GM12873 (cell line): ENCODE measurements around the gene DPY19L1.

Source experiments
- TF ChIP-seq, protein P1 (sequence below): IDR thresholded peaks from 2 replicates; pipeline ENCODE4 v1.5.1; 2012; ENCODE audit warnings: low read depth, mild to moderate bottlenecking, moderate library complexity, low read length, control low read depth; ENCODE audit not compliant: insufficient read depth; ENCODE audit errors: missing control alignments

DPY19L1 gene

DNA sequence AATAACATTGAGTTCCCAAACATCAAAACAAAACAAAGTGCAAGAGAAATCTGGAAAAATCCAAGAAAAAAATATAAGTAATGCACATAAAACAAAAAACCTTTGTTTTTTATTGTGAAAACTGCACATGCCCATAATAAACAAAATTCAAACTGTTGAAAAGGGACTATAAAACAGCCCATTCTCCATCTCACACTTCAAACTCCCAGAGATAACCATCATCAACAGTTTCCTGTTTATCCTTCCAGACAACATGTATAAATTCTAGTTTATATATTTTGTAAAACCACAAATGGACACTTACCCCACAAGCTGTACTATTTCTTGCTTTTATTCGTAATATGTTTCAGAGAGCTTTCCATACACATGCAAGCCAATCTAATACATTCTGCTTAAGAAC lies 79.3 kb downstream of the DPY19L1 start:
- TF ChIP-seq, protein P1, sequence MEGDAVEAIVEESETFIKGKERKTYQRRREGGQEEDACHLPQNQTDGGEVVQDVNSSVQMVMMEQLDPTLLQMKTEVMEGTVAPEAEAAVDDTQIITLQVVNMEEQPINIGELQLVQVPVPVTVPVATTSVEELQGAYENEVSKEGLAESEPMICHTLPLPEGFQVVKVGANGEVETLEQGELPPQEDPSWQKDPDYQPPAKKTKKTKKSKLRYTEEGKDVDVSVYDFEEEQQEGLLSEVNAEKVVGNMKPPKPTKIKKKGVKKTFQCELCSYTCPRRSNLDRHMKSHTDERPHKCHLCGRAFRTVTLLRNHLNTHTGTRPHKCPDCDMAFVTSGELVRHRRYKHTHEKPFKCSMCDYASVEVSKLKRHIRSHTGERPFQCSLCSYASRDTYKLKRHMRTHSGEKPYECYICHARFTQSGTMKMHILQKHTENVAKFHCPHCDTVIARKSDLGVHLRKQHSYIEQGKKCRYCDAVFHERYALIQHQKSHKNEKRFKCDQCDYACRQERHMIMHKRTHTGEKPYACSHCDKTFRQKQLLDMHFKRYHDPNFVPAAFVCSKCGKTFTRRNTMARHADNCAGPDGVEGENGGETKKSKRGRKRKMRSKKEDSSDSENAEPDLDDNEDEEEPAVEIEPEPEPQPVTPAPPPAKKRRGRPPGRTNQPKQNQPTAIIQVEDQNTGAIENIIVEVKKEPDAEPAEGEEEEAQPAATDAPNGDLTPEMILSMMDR = no peak

- TF ChIP-seq, protein P1 = no peak
Measured at GRCh38 chr7:34952822-34953221, 84.5 kb downstream of the DPY19L1 start.

- TF ChIP-seq, protein P1 = no peak
Measured at GRCh38 chr7:34949361-34949760, 87.9 kb downstream of the DPY19L1 start.

DNA sequence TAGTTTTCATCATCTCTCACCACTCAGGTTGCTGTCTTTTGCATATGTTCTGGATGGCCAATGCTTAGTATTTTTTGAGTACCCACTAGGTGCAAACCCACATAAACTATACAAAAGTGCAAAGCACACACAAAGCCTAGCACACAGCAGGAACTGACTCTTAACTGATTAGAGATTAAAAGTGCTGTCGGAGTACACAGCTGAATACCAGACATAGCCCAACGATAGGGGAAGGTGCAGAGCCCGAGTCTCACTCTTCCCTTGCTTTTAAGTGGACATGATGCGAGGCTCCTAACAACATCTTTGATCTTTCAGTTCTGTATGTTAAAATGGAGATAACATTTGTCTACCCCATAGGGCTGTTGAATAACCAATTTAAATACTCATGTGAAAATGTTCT lies 90.8 kb downstream of the DPY19L1 start:
- TF ChIP-seq, protein P1 = no peak

DNA sequence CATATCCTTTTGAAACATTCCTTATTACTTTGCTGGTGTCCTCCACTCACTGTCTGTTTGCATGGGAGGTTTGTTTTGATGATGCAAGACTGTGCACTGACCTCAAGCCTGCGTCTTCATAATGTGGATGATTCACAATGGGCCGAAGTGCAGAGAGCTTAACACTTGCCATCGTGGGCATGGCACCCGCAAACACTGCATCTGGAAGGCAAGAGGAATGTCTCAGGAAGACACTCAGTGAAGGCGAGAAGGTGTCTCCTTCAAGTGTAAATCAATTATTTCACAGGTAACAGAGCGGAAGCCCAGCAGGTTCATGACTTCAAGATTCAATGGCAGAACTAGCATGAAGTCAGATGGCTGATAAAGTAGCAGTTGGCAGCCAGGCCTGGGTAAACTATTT lies 98.1 kb downstream of the DPY19L1 start:
- TF ChIP-seq, protein P1 = no peak

DNA sequence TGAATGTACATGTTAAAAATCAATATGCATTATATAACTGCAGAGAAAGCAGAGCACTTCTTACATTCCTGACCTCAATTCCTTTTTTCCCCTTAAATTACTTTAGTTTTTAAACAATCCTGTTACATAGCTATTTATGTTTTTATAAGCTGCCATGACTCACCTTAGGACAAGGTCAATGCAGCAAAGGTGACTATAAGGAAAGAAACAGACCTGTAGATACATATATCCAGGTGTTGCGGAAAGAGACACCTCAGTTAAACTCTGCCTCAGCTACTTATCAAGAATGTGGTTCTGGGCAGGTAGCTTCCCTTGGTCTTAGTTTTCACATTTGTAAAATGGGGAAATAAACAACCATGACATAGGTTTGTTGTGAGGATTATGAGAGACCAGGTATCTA lies 105.5 kb downstream of the DPY19L1 start:
- TF ChIP-seq, protein P1 = no peak

GRCh38 chr7:34928560-34928959 lies 108.7 kb downstream of the DPY19L1 start:
- TF ChIP-seq, protein P1 = no peak
